ENCODE results near the gene GRIN1.

The GRIN1 gene

GRCh38 chr9:137198051-137198901 lies 59.3 kb downstream of the GRIN1 start:
- no peak for DNase-seq

- no peak for DNase-seq
Measured at GRCh38 chr9:137198902-137199283, 59.9 kb downstream of the GRIN1 start.

- no peak for DNase-seq
Measured at GRCh38 chr9:137199411-137200121, 60.6 kb downstream of the GRIN1 start.

GRCh38 chr9:137200311-137201204 lies 61.6 kb downstream of the GRIN1 start, which contains the start of gene TPRN:
Gene TPRN, minus strand, starts transcription at chr9:137200741. Its CDS starts 30 bp downstream, at chr9:137200711.
- peak; percentile 99 for DNase-seq

GRCh38 chr9:137201205-137201868 lies 62.4 kb downstream of the GRIN1 start:
- no peak for DNase-seq

- DNase-seq = no peak
Measured at GRCh38 chr9:137202966-137203365, 64.0 kb downstream of the GRIN1 start.

GRCh38 chr9:137204731-137205125 lies 65.8 kb downstream of the GRIN1 start:
- DNase-seq = no peak

- peak; percentile 78 for DNase-seq
Measured at GRCh38 chr9:137205126-137206069, 66.4 kb downstream of the GRIN1 start, which contains the start of the genes NDOR1 and TMEM203. Gene NDOR1, plus strand, starts transcription at chr9:137205700. Its CDS starts 78 bp downstream, at chr9:137205778. Gene TMEM203, minus strand, starts transcription at chr9:137205648. Its CDS starts 234 bp downstream, at chr9:137205414.

- DNase-seq = no peak
Measured at GRCh38 chr9:137206602-137207001, 67.6 kb downstream of the GRIN1 start.

- no peak for DNase-seq
Measured at GRCh38 chr9:137211532-137211931, 72.6 kb downstream of the GRIN1 start.

- no peak for DNase-seq
Measured at GRCh38 chr9:137212520-137212919, 73.6 kb downstream of the GRIN1 start.

- DNase-seq = no peak
Measured at GRCh38 chr9:137213160-137214060, 74.5 kb downstream of the GRIN1 start.

GRCh38 chr9:137214620-137215019 lies 75.7 kb downstream of the GRIN1 start:
- no peak for DNase-seq

GRCh38 chr9:137215196-137215986 lies 76.4 kb downstream of the GRIN1 start:
- no peak for DNase-seq

- no peak for DNase-seq
Measured at GRCh38 chr9:137216188-137216965, 77.4 kb downstream of the GRIN1 start.

GRCh38 chr9:137217276-137218211 lies 78.6 kb downstream of the GRIN1 start:
- DNase-seq = no peak

- no peak for DNase-seq
Measured at GRCh38 chr9:137218212-137218753, 79.3 kb downstream of the GRIN1 start.
